Natural killer cell (primary cell): ENCODE results near the gene BCL2L2. TPM values are rescaled to one million over a fixed set of nuclear protein-coding genes. Genes with fewer than 3 reads are reported as not detected.

Source experiments
- ATAC-seq, 3 donors: fragments of 150-1000 bp in 2 of 3; fragments of 200-7000 bp in 1 of 3; cut with Tn5 transposase; 1 replicate in 1 of 3; 2 replicates in 2 of 3; pipeline ENCODE4 v1.10.0; 2021; ENCODE audit warnings: mild to moderate bottlenecking in 2 of 3, moderate library complexity in 2 of 3
- DNase-seq, 2 donors: peaks; one replicate each; pipeline versions ENCODE4 v3.0.0 to v3.0.0-alpha.2; 2013 to 2021; ENCODE audit warnings: mixed read lengths in 1 of 2
- H3K27ac ChIP-seq: one replicate; pipeline ENCODE4 v1.5.1; 2013; ENCODE audit warnings: mild to moderate bottlenecking, low read length
- H3K27me3 ChIP-seq: one replicate; pipeline ENCODE4 v1.6.1; 2013; ENCODE audit warnings: low read length; ENCODE audit not compliant: control insufficient read depth, insufficient read depth
- H3K36me3 ChIP-seq: one replicate; pipeline ENCODE4 v1.6.1; 2013; ENCODE audit warnings: low read length; ENCODE audit not compliant: control insufficient read depth, insufficient read depth
- H3K4me1 ChIP-seq: one replicate; pipeline ENCODE4 v1.6.1; 2013; ENCODE audit warnings: low read length; ENCODE audit not compliant: control insufficient read depth, insufficient read depth
- H3K4me3 ChIP-seq: one replicate; pipeline ENCODE4 v1.5.1; 2013; ENCODE audit warnings: low read length
- H3K9me3 ChIP-seq: one replicate; pipeline ENCODE4 v1.6.1; 2013; ENCODE audit warnings: low read length; ENCODE audit not compliant: control insufficient read depth, insufficient read depth
- H3K27ac Mint-ChIP-seq, 2 donors: one replicate each; pipeline ENCODE4 v1.8.0; 2022; ENCODE audit warnings: mild to moderate bottlenecking in 2 of 2, mixed read lengths in 2 of 2, moderate library complexity in 1 of 2
- H3K27me3 Mint-ChIP-seq, 2 donors: one replicate each; pipeline ENCODE4 v1.8.0; 2022; ENCODE audit warnings: low read depth in 2 of 2, mixed read lengths in 2 of 2
- H3K36me3 Mint-ChIP-seq: one replicate; pipeline ENCODE4 v1.8.0; 2022; ENCODE audit warnings: mixed read lengths
- H3K4me1 Mint-ChIP-seq, 2 donors: one replicate each; pipeline ENCODE4 v1.8.0; 2022; ENCODE audit warnings: mixed read lengths in 2 of 2
- H3K4me3 Mint-ChIP-seq: one replicate; pipeline ENCODE4 v1.8.0; 2022; ENCODE audit warnings: mild to moderate bottlenecking, moderate library complexity, mixed read lengths
- H3K9me3 Mint-ChIP-seq, 2 donors: one replicate each; pipeline ENCODE4 v1.8.0; 2022; ENCODE audit warnings: mixed read lengths in 2 of 2
- CTCF ChIP-seq: fragments of 200-600 bp; IDR thresholded peaks from one replicate; pipeline ENCODE4 v1.8.0; 2022; ENCODE audit warnings: antibody characterized with exemption
- WGBS: methylation state at CpG from one replicate; pipeline ENCODE4 v1.1.7; 2013; ENCODE audit warnings: missing lambda C conversion rate; ENCODE audit not compliant: insufficient coverage; 5-methylcytosine and 5-hydroxymethylcytosine counted together
- intact Hi-C: fragments of 100-400 bp; cut with micrococcal nuclease; formaldehyde crosslinking; loops from one replicate; pipeline ENCODE4 v1.14.2; 2022
- total RNA-seq, 4 donors: library from RNA; stranded (reverse); fragments of 120-200 nt in 1 of 4; gene quantifications; one replicate each; pipeline versions ENCODE4 v1.2.3 to v1.2.4, GENCODE V29; 2013 to 2022

Gene BCL2L2
- total RNA-seq, 3 donors from 2014 or later (not counting 1 experiment from before 2014, with no cell fraction given): 13.8 to 25.3 (median 14.4) TPM

DNA sequence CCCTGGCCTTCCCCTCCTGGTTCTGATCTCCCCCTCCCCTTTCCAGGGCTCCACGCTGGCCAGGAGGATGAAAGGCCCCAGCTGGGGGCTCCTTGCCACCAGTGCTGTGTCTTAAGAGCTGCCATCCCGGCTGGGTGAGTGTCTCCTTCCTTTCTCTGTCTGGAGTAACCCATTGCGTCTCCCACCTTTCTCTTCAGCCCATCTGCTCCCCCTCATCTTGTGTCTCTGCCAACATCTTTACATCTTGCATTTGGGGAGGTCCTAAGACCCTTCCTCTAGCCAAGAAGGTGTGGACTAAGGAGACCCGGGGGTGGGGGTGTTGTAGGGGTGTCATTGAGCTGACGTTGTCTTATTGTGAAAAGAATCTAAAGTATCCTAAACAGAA lies 505 bp downstream of the BCL2L2 start:
- no peaks in the 10 kb centered on the region for H3K36me3 ChIP-seq
- intact Hi-C loops: loop anchor here (10.0 kb wide), 1 partner anchor 212 kb away; the partner anchor contains the start of genes ACIN1 and C14orf119
- no peaks in the 10 kb centered on the region for H3K9me3 Mint-ChIP-seq
- ATAC-seq: no peak
- H3K27ac ChIP-seq: peak overlapping the region; percentile 82
- no peak for TF ChIP-seq CTCF
- peaks cover 35% of the 10 kb centered on the region for H3K4me1 ChIP-seq
- no peaks in the 10 kb centered on the region for H3K9me3 ChIP-seq
- no peaks in the 10 kb centered on the region for H3K27me3 Mint-ChIP-seq
- H3K4me3 Mint-ChIP-seq: peak overlapping the region; percentile 90
- H3K4me1 Mint-ChIP-seq: peaks cover 21 to 47% of the 10 kb centered on the region in 2 donors
- no peaks in the 10 kb centered on the region for H3K36me3 Mint-ChIP-seq
- H3K27me3 ChIP-seq: no peaks in the 10 kb centered on the region
- WGBS: 33% methylated on average over 3 of the region's 5 CpGs
- no peak for DNase-seq
- peak overlapping the region; percentile 49 for H3K4me3 ChIP-seq
- H3K27ac Mint-ChIP-seq: peak overlapping the region; percentile 91 to 94

DNA sequence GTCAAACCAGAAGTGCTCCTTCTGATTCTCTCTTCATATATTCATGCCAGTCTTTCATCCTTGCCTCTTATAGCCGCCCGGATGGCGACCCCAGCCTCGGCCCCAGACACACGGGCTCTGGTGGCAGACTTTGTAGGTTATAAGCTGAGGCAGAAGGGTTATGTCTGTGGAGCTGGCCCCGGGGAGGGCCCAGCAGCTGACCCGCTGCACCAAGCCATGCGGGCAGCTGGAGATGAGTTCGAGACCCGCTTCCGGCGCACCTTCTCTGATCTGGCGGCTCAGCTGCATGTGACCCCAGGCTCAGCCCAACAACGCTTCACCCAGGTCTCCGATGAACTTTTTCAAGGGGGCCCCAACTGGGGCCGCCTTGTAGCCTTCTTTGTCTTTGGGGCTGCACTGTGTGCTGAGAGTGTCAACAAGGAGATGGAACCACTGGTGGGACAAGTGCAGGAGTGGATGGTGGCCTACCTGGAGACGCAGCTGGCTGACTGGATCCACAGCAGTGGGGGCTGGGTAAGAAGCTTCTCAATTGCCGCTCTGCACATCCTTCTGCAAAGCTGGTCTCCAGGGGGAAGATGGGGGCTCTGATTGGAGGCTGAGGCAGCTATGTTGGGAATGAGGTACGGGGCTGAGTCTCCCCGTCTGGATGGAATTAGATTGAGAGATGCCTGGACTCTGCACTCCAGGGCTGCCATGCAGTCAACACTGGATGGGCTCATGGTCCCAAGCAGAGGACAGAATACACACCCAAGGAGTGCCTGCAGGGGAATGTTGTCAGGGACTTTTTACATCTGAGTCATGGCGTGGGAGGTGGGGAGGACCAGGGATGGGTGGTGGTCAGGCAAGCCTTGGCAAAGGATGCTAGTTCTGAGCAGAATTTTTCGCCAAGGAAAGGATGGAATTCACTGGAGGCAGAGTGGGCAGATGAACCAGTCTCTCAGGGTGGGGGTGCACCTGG lies 1.3 kb downstream of the BCL2L2 start:
- H3K27ac Mint-ChIP-seq: peak overlapping the region; percentile 91 to 94
- H3K27me3 ChIP-seq: no peaks in the 10 kb centered on the region
- 92% methylated on average over 21 of the region's 22 CpGs for WGBS

DNA sequence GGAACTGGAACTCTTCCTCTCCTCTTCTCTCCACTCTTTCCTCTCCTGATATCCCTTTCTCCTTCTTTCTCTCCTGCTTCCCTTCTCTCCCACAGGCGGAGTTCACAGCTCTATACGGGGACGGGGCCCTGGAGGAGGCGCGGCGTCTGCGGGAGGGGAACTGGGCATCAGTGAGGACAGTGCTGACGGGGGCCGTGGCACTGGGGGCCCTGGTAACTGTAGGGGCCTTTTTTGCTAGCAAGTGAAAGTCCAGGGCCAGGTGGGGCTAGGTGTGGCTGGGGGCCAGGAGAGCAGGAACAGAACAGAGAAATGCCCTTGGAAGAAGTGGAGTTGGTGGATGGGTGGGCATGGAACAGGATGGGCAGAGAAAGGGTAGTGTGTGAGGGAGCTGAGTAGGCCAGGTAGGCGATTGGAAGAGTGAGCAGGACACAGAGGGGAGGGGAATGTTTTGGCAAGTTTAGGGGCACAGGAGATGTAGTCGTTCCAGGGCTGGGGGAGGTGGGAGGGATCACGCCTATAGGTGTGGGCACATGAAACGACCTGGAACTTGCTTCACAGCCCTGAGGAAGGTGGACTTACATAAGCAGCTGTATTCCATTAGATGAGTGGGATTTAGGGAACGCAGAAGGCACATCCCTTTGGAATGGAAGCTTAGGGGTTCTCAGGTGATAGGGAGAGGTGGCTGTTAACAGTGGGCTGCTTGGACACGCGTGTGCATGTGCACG lies 2.2 kb downstream of the BCL2L2 start:
- H3K36me3 Mint-ChIP-seq: no peaks in the 10 kb centered on the region
- H3K27ac Mint-ChIP-seq: peak overlapping the region in 1 of 2 donors; percentile 94
- Histone ChIP-seq H3K4me1 (peaks cover 25% of the 10 kb centered on the region), H3K27ac (no peak overlapping the region), H3K4me3 (no peak overlapping the region), H3K27me3 (no peaks in the 10 kb centered on the region), H3K9me3 (no peaks in the 10 kb centered on the region), H3K36me3 (no peaks in the 10 kb centered on the region)
- intact Hi-C loops: loop anchor here (10.0 kb wide), 1 partner anchor 214 kb away; the partner anchor contains the start of genes ACIN1 and C14orf119
- no peaks in the 10 kb centered on the region for H3K9me3 Mint-ChIP-seq
- no peaks in the 10 kb centered on the region for H3K27me3 Mint-ChIP-seq
- TF ChIP-seq CTCF: no peak
- 93% methylated on average over 17 of the region's 17 CpGs for WGBS
- peaks cover 21 to 41% of the 10 kb centered on the region in 2 donors for H3K4me1 Mint-ChIP-seq
- no peak for DNase-seq
- peak overlapping the region; percentile 11 for H3K4me3 Mint-ChIP-seq
- no peak for ATAC-seq

More for the DNA sequence above, 1.3 kb downstream of the BCL2L2 start:
- no peak for TF ChIP-seq CTCF
- Mint-ChIP-seq H3K9me3 (no peaks in the 10 kb centered on the region), H3K27me3 (no peaks in the 10 kb centered on the region), H3K4me1 (peaks cover 21 to 41% of the 10 kb centered on the region in 2 donors), H3K4me3 (peak overlapping the region; percentile 90), H3K36me3 (no peaks in the 10 kb centered on the region)
- ATAC-seq (no peak), DNase-seq (no peak)
- no peaks in the 10 kb centered on the region for H3K9me3 ChIP-seq
- H3K36me3 ChIP-seq: no peaks in the 10 kb centered on the region
- H3K4me3 ChIP-seq: no peak overlapping the region
- peak overlapping the region; percentile 82 for H3K27ac ChIP-seq
- intact Hi-C loops: loop anchor here (10.0 kb wide), 1 partner anchor 213 kb away; the partner anchor contains the start of genes ACIN1 and C14orf119
- H3K4me1 ChIP-seq: peaks cover 29% of the 10 kb centered on the region
